Osteocyte (in vitro differentiated cells): ENCODE results near the gene SKAP1. TPM values are rescaled to one million over a fixed set of nuclear protein-coding genes. Genes with fewer than 3 reads are reported as not detected.
"Not testable (repeated sequence)": the region's sequence is repeated elsewhere in the genome, so short reads cannot be mapped to it uniquely, and the experiment has no call there.

Source experiments
- DNase-seq: peaks from one replicate; pipeline ENCODE4 v3.0.0; 2021; ENCODE audit warnings: mixed read lengths; ENCODE audit not compliant: unreplicated experiment; ENCODE audit errors: extremely low spot score
- H3K27ac Mint-ChIP-seq: one replicate; pipeline ENCODE4 v1.8.0; 2021; ENCODE audit warnings: mild to moderate bottlenecking, mixed read lengths; ENCODE audit not compliant: unreplicated experiment
- H3K27me3 Mint-ChIP-seq: one replicate; pipeline ENCODE4 v1.8.0; 2021; ENCODE audit warnings: mixed read lengths; ENCODE audit not compliant: unreplicated experiment
- H3K36me3 Mint-ChIP-seq: one replicate; pipeline ENCODE4 v1.8.0; 2021; ENCODE audit warnings: mixed read lengths; ENCODE audit not compliant: unreplicated experiment
- H3K4me1 Mint-ChIP-seq: one replicate; pipeline ENCODE4 v1.8.0; 2021; ENCODE audit warnings: mixed read lengths; ENCODE audit not compliant: unreplicated experiment
- H3K4me3 Mint-ChIP-seq: one replicate; pipeline ENCODE4 v1.8.0; 2021; ENCODE audit warnings: mild to moderate bottlenecking, moderate library complexity, mixed read lengths; ENCODE audit not compliant: unreplicated experiment
- H3K9me3 Mint-ChIP-seq: one replicate; pipeline ENCODE4 v1.8.0; 2021; ENCODE audit warnings: mixed read lengths; ENCODE audit not compliant: unreplicated experiment
- total RNA-seq: library from RNA; stranded (reverse); gene quantifications from 2 replicates; pipeline ENCODE4 v1.2.1, GENCODE V29; 2021
- TF ChIP-seq, protein P1 (sequence below): fragments of 200-600 bp; sonication (generic); IDR thresholded peaks from 2 replicates; pipeline ENCODE4 v1.5.0; 2021; ENCODE audit warnings: antibody characterized with exemption, mild to moderate bottlenecking, moderate library complexity

SKAP1 gene
- total RNA-seq, 1 donor from 2014 or later = not detected

DNA sequence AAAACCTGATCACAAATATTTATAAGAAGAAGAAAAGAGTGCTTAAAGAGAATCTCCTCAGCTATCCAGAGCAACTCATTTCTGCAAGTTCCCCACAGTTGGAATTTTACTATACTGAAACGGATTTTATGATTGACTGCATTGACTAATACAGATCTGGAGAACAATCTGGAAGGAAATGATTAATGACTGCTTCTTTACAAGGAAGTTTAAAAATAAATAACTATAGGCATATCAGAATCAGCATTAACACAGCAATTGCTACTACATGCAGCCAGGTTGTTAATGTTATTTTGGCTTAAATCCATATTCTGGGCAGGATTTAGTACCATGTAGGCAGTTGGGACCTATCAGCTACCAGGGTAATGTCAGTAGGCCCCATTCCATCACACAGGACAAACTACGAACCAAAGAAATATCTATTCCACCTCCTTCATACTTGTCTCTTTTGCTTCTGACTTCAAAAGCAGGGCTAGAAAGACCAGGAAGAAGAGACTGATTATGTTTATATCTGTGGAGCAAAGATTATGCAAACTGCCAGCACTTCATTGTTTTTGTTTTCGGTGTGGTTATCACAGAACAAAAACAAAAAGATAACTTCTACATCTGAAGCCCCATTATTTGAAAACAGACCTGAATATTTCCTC is 3.9 kb downstream of the SKAP1 start:
- TF ChIP-seq, protein P1, sequence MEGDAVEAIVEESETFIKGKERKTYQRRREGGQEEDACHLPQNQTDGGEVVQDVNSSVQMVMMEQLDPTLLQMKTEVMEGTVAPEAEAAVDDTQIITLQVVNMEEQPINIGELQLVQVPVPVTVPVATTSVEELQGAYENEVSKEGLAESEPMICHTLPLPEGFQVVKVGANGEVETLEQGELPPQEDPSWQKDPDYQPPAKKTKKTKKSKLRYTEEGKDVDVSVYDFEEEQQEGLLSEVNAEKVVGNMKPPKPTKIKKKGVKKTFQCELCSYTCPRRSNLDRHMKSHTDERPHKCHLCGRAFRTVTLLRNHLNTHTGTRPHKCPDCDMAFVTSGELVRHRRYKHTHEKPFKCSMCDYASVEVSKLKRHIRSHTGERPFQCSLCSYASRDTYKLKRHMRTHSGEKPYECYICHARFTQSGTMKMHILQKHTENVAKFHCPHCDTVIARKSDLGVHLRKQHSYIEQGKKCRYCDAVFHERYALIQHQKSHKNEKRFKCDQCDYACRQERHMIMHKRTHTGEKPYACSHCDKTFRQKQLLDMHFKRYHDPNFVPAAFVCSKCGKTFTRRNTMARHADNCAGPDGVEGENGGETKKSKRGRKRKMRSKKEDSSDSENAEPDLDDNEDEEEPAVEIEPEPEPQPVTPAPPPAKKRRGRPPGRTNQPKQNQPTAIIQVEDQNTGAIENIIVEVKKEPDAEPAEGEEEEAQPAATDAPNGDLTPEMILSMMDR = no peak
- Mint-ChIP-seq H3K36me3 (no peaks in the 10 kb centered on the region), H3K27me3 (peaks cover 61% of the 10 kb centered on the region), H3K4me3 (no peak overlapping the region), H3K4me1 (no peaks in the 10 kb centered on the region), H3K9me3 (no peaks in the 10 kb centered on the region), H3K27ac (no peak overlapping the region)
- no peak for DNase-seq

DNA sequence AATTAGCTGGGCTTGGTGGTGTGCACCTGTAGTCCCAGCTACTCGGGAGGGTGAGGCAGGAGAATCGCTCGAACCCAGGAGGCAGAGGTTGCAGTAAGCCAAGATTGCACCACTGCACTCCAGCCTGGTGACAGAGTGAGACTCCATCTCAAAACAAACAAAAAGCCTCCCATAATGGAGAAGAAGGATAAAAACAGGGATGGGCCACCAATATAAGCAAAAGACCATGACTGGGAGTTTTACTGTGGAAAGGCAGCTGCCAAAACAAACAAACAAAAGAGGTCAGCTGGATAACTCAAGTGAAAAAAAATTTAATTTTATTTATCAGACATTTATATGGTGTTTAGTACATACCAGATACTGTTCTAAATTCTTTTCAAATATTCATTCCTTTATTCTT is 8.0 kb downstream of the SKAP1 start:
- H3K36me3 Mint-ChIP-seq, DNase-seq, H3K4me1 Mint-ChIP-seq, H3K27ac Mint-ChIP-seq, H3K9me3 Mint-ChIP-seq, H3K4me3 Mint-ChIP-seq: not testable (repeated sequence)
- H3K27me3 Mint-ChIP-seq = peaks cover 32% of the 10 kb centered on the region

DNA sequence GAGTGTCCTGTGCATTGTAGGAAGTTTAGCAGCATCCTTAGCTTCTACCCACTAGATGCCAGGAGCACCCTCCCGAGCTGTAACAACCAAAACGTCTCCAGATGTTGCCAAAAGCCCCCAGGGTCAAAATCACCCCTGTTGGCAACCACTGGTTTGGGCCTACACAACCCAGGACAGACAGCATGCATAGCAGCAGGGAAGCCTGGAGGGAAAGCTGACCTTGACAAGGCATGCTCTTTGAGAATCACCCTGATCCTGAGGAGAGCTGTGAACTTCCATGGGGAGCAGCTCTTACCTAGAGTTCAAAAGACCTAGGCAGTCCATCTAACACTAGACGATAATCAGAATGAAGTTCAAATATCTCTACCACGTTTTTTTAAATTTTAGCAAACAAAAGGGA is 9.2 kb downstream of the SKAP1 start:
- Mint-ChIP-seq H3K27ac (no peak overlapping the region), H3K27me3 (peaks cover 31% of the 10 kb centered on the region), H3K36me3 (no peaks in the 10 kb centered on the region), H3K4me1 (no peaks in the 10 kb centered on the region), H3K9me3 (no peaks in the 10 kb centered on the region), H3K4me3 (no peak overlapping the region)
- TF ChIP-seq, protein P1 = no peak
- no peak for DNase-seq

- Mint-ChIP-seq H3K27me3 (peaks cover 53% of the 10 kb centered on the region), H3K27ac (no peak overlapping the region), H3K4me1 (no peaks in the 10 kb centered on the region), H3K36me3 (no peaks in the 10 kb centered on the region), H3K9me3 (no peaks in the 10 kb centered on the region), H3K4me3 (no peak overlapping the region)
- DNase-seq = no peak
- TF ChIP-seq, protein P1 = no peak
These were observed 13.0 kb downstream of the SKAP1 start for GRCh38 chr17:48416971-48417370.

- H3K4me3 Mint-ChIP-seq = no peak overlapping the region
- no peaks in the 10 kb centered on the region for H3K9me3 Mint-ChIP-seq
- no peak for DNase-seq
- no peaks in the 10 kb centered on the region for H3K36me3 Mint-ChIP-seq
- H3K27me3 Mint-ChIP-seq = peaks cover 53% of the 10 kb centered on the region
- H3K27ac Mint-ChIP-seq = no peak overlapping the region
- H3K4me1 Mint-ChIP-seq = no peaks in the 10 kb centered on the region
- TF ChIP-seq, protein P1 = no peak
These were observed 16.2 kb downstream of the SKAP1 start for GRCh38 chr17:48413613-48414405.
